GM21528 (cell line): Measurements from ENCODE around the gene IL9.

ENCODE experiments used
- ATAC-seq: cut with Tn5 transposase; IDR thresholded peaks from one replicate; pipeline ENCODE4 v1.9.1; 2021; ENCODE audit warnings: mild to moderate bottlenecking, moderate library complexity; ENCODE audit not compliant: unreplicated experiment, low FRiP score

The IL9 gene

DNA sequence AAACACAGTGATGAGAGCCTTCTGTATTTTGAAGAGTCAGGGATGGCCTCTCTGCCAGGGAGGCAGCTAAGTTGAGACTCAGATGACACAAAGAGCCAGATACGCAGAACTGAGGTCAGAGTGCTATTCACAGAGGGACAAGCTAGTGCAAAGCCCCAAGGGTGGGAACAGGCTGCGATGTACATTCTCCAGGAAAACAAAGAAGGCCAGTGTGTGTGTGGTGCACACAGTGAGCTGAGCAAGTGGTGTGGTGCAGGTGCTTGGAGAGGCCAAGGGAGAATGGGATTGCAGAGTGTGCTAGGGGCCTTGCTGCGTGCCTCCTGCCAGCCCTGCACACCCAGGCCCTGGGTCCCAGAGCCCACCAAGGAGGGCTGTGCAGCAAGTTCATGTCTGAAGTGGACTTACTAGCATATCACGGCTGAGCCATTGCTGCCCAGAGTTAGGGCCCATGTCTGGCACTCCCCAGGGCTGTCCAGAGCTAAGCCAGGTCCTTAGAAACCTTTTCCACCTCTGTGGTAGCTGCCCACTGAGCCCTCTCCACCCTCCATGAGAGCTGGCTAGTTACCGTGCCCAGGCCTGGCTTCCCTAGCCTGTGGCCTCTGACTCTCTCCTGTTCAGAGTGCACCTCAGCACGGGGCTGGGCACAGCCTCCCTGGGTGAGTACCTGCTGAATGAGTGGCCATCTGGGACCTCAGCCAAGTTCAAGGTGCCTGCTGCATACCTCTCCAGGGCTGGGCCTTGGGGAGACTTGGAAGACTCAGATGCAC is 51.9 kb downstream of the IL9 start:
- no peak for ATAC-seq

- ATAC-seq = no peak
Observed at GRCh38 chr5:135842737-135843136, 52.9 kb downstream of the IL9 start.
